COR-L47 (cell line): ENCODE results near the gene ZNF76.
A peak's percentile ranks its signal among the peaks of the same experiment; 100 is the strongest.

Experiments
- DNase-seq: peaks from one replicate; lab custom pipeline; 2025; lab: John Stamatoyannopoulos, UW

ZNF76 gene

GRCh38 chr6:35267897-35268296, 8.4 kb downstream of the ZNF76 start:
- DNase-seq, result no peak

- no peak for DNase-seq
Observed at GRCh38 chr6:35272005-35272404, 12.5 kb downstream of the ZNF76 start.

GRCh38 chr6:35273822-35274559, 14.5 kb downstream of the ZNF76 start:
- DNase-seq, result no peak

- DNase-seq, result no peak
Observed at GRCh38 chr6:35275744-35276260, 16.3 kb downstream of the ZNF76 start.

GRCh38 chr6:35278708-35279107, 19.2 kb downstream of the ZNF76 start:
- DNase-seq, result no peak

- DNase-seq, result no peak
Observed at GRCh38 chr6:35280903-35281302, 21.4 kb downstream of the ZNF76 start.

GRCh38 chr6:35282472-35282871, 22.9 kb downstream of the ZNF76 start:
- no peak for DNase-seq

- DNase-seq, result no peak
Observed at GRCh38 chr6:35283361-35283760, 23.8 kb downstream of the ZNF76 start.

GRCh38 chr6:35287671-35288396, 28.3 kb downstream of the ZNF76 start:
- DNase-seq, result no peak

- no peak for DNase-seq
Observed at GRCh38 chr6:35288834-35289233, 29.3 kb downstream of the ZNF76 start.

GRCh38 chr6:35291491-35291890, 32.0 kb downstream of the ZNF76 start:
- DNase-seq, result no peak

- no peak for DNase-seq
Observed at GRCh38 chr6:35292494-35292893, 33.0 kb downstream of the ZNF76 start.

- DNase-seq, result no peak
Observed at GRCh38 chr6:35293681-35294080, 34.1 kb downstream of the ZNF76 start.

GRCh38 chr6:35294308-35294945, 34.9 kb downstream of the ZNF76 start:
- DNase-seq, result peak; percentile 57

GRCh38 chr6:35295036-35295435, 35.5 kb downstream of the ZNF76 start:
- DNase-seq, result no peak

GRCh38 chr6:35295521-35296315, 36.2 kb downstream of the ZNF76 start:
- no peak for DNase-seq

- DNase-seq, result no peak
Observed at GRCh38 chr6:35296931-35297600, 37.5 kb downstream of the ZNF76 start.

- peak; percentile 48 for DNase-seq
Observed at GRCh38 chr6:35297601-35298481, 38.3 kb downstream of the ZNF76 start, which contains the start of gene DEF6. DEF6 (plus strand) TSS chr6:35297818; CDS start chr6:35297857, 39 bp downstream.

- no peak for DNase-seq
Observed at GRCh38 chr6:35298625-35299140, 39.1 kb downstream of the ZNF76 start.

GRCh38 chr6:35299674-35300073, 40.1 kb downstream of the ZNF76 start:
- DNase-seq, result no peak
